Measurements from ENCODE around the gene GPAM. TPM values are rescaled to one million over a fixed set of nuclear protein-coding genes. Genes with fewer than 3 reads are reported as not detected.

Gene GPAM
- total and polyA plus RNA-seq, 5 donors from 2014 or later: 0.84 to 4.2 (median 2.5) TPM

- Histone ChIP-seq H3K27ac (ENCODE audit: insufficient read depth, low read length, poor library complexity, severe bottlenecking) (no peak overlapping the region), H3K9me3 (ENCODE audit: control insufficient read depth in 2 of 2, low read length in 2 of 2) (no peaks in the 10 kb centered on the region), H3K27me3 (ENCODE audit: control insufficient read depth, insufficient read depth, low read length) (no peaks in the 10 kb centered on the region), H3K4me1 (ENCODE audit: control insufficient read depth, insufficient read depth, low read length, poor library complexity, severe bottlenecking) (no peaks in the 10 kb centered on the region), H3K4me3 (ENCODE audit: low read depth, low read length) (no peak overlapping the region), H3K36me3 (ENCODE audit: control insufficient read depth, insufficient read depth, low read length) (peaks cover 77% of the 10 kb centered on the region)
- ATAC-seq (ENCODE audit: low read depth in 2 of 2): no peak
- DNase-seq: no peak
- no peaks in the 10 kb centered on the region for H3K9me3 Mint-ChIP-seq
- no peaks in the 10 kb centered on the region for H3K27me3 Mint-ChIP-seq
- H3K27ac Mint-ChIP-seq: peak overlapping the region in 1 of 3 donors; percentile 28
- peaks cover 52% of the 10 kb centered on the region for H3K36me3 Mint-ChIP-seq
- no peak overlapping the region for H3K4me3 Mint-ChIP-seq
- H3K4me1 Mint-ChIP-seq: peaks cover 0 to 10% (median 8%) of the 10 kb centered on the region in 4 donors
Observed at GRCh38 chr10:112175409-112175808, 8.2 kb downstream of the GPAM start.

- Histone ChIP-seq H3K4me1 (ENCODE audit: control insufficient read depth, insufficient read depth, low read length, poor library complexity, severe bottlenecking) (no peaks in the 10 kb centered on the region), H3K27ac (ENCODE audit: insufficient read depth, low read length, poor library complexity, severe bottlenecking) (no peak overlapping the region), H3K27me3 (ENCODE audit: control insufficient read depth, insufficient read depth, low read length) (no peaks in the 10 kb centered on the region), H3K9me3 (ENCODE audit: control insufficient read depth in 2 of 2, low read length in 2 of 2) (no peaks in the 10 kb centered on the region), H3K4me3 (ENCODE audit: low read depth, low read length) (no peak overlapping the region), H3K36me3 (ENCODE audit: control insufficient read depth, insufficient read depth, low read length) (peaks cover 81% of the 10 kb centered on the region)
- H3K27me3 Mint-ChIP-seq: no peaks in the 10 kb centered on the region
- no peaks in the 10 kb centered on the region for H3K4me1 Mint-ChIP-seq
- no peak overlapping the region for H3K4me3 Mint-ChIP-seq
- ATAC-seq (ENCODE audit: low read depth in 2 of 2): no peak
- H3K36me3 Mint-ChIP-seq: peaks cover 56% of the 10 kb centered on the region
- no peaks in the 10 kb centered on the region for H3K9me3 Mint-ChIP-seq
- H3K27ac Mint-ChIP-seq: no peak overlapping the region
- DNase-seq: no peak
Observed at GRCh38 chr10:112173206-112173605, 10.4 kb downstream of the GPAM start.

GRCh38 chr10:112168733-112169132, 14.8 kb downstream of the GPAM start:
- ATAC-seq (ENCODE audit: low read depth in 2 of 2): no peak
- Mint-ChIP-seq H3K9me3 (no peaks in the 10 kb centered on the region), H3K36me3 (peaks cover 68% of the 10 kb centered on the region), H3K4me1 (no peaks in the 10 kb centered on the region), H3K4me3 (no peak overlapping the region), H3K27ac (no peak overlapping the region), H3K27me3 (no peaks in the 10 kb centered on the region)
- H3K27me3 ChIP-seq (ENCODE audit: control insufficient read depth, insufficient read depth, low read length): no peaks in the 10 kb centered on the region
- H3K27ac ChIP-seq (ENCODE audit: insufficient read depth, low read length, poor library complexity, severe bottlenecking): no peak overlapping the region
- H3K4me1 ChIP-seq (ENCODE audit: control insufficient read depth, insufficient read depth, low read length, poor library complexity, severe bottlenecking): no peaks in the 10 kb centered on the region
- peaks cover 76% of the 10 kb centered on the region for H3K36me3 ChIP-seq (ENCODE audit: control insufficient read depth, insufficient read depth, low read length)
- no peak overlapping the region for H3K4me3 ChIP-seq (ENCODE audit: low read depth, low read length)
- DNase-seq: no peak
- H3K9me3 ChIP-seq (ENCODE audit: control insufficient read depth in 2 of 2, low read length in 2 of 2): no peaks in the 10 kb centered on the region

- Histone ChIP-seq H3K36me3 (ENCODE audit: control insufficient read depth, insufficient read depth, low read length) (peaks cover 74% of the 10 kb centered on the region), H3K9me3 (ENCODE audit: control insufficient read depth in 2 of 2, low read length in 2 of 2) (no peaks in the 10 kb centered on the region), H3K27ac (ENCODE audit: insufficient read depth, low read length, poor library complexity, severe bottlenecking) (no peak overlapping the region), H3K4me1 (ENCODE audit: control insufficient read depth, insufficient read depth, low read length, poor library complexity, severe bottlenecking) (no peaks in the 10 kb centered on the region), H3K4me3 (ENCODE audit: low read depth, low read length) (no peak overlapping the region), H3K27me3 (ENCODE audit: control insufficient read depth, insufficient read depth, low read length) (no peaks in the 10 kb centered on the region)
- H3K27ac Mint-ChIP-seq: no peak overlapping the region
- no peaks in the 10 kb centered on the region for H3K4me1 Mint-ChIP-seq
- H3K36me3 Mint-ChIP-seq: peaks cover 64% of the 10 kb centered on the region
- no peak overlapping the region for H3K4me3 Mint-ChIP-seq
- ATAC-seq (ENCODE audit: low read depth in 2 of 2) (no peak), DNase-seq (no peak)
- no peaks in the 10 kb centered on the region for H3K27me3 Mint-ChIP-seq
- H3K9me3 Mint-ChIP-seq: no peaks in the 10 kb centered on the region
Observed at GRCh38 chr10:112166800-112167199, 16.8 kb downstream of the GPAM start.

GRCh38 chr10:112161757-112162518, 21.6 kb downstream of the GPAM start:
- Histone ChIP-seq H3K27me3 (ENCODE audit: control insufficient read depth, insufficient read depth, low read length) (no peaks in the 10 kb centered on the region), H3K9me3 (ENCODE audit: control insufficient read depth in 2 of 2, low read length in 2 of 2) (no peaks in the 10 kb centered on the region), H3K27ac (ENCODE audit: insufficient read depth, low read length, poor library complexity, severe bottlenecking) (no peak overlapping the region), H3K36me3 (ENCODE audit: control insufficient read depth, insufficient read depth, low read length) (peaks cover 78% of the 10 kb centered on the region), H3K4me1 (ENCODE audit: control insufficient read depth, insufficient read depth, low read length, poor library complexity, severe bottlenecking) (no peaks in the 10 kb centered on the region), H3K4me3 (ENCODE audit: low read depth, low read length) (no peak overlapping the region)
- DNase-seq (no peak), ATAC-seq (ENCODE audit: low read depth in 2 of 2) (no peak)
- H3K36me3 Mint-ChIP-seq: peaks cover 62% of the 10 kb centered on the region
- no peak overlapping the region for H3K27ac Mint-ChIP-seq
- H3K4me3 Mint-ChIP-seq: no peak overlapping the region
- H3K27me3 Mint-ChIP-seq: no peaks in the 10 kb centered on the region
- no peaks in the 10 kb centered on the region for H3K4me1 Mint-ChIP-seq
- no peaks in the 10 kb centered on the region for H3K9me3 Mint-ChIP-seq

GRCh38 chr10:112160834-112161233, 22.7 kb downstream of the GPAM start:
- H3K4me1 ChIP-seq (ENCODE audit: control insufficient read depth, insufficient read depth, low read length, poor library complexity, severe bottlenecking): no peaks in the 10 kb centered on the region
- Mint-ChIP-seq H3K4me1 (no peaks in the 10 kb centered on the region), H3K27ac (no peak overlapping the region), H3K36me3 (peaks cover 63% of the 10 kb centered on the region), H3K4me3 (no peak overlapping the region), H3K27me3 (no peaks in the 10 kb centered on the region), H3K9me3 (no peaks in the 10 kb centered on the region)
- H3K9me3 ChIP-seq (ENCODE audit: control insufficient read depth in 2 of 2, low read length in 2 of 2): no peaks in the 10 kb centered on the region
- DNase-seq (no peak), ATAC-seq (ENCODE audit: low read depth in 2 of 2) (no peak)
- no peak overlapping the region for H3K27ac ChIP-seq (ENCODE audit: insufficient read depth, low read length, poor library complexity, severe bottlenecking)
- no peak overlapping the region for H3K4me3 ChIP-seq (ENCODE audit: low read depth, low read length)
- H3K27me3 ChIP-seq (ENCODE audit: control insufficient read depth, insufficient read depth, low read length): no peaks in the 10 kb centered on the region
- peaks cover 78% of the 10 kb centered on the region for H3K36me3 ChIP-seq (ENCODE audit: control insufficient read depth, insufficient read depth, low read length)

GRCh38 chr10:112159469-112159868, 24.1 kb downstream of the GPAM start:
- peaks cover 91% of the 10 kb centered on the region for H3K36me3 ChIP-seq (ENCODE audit: control insufficient read depth, insufficient read depth, low read length)
- no peaks in the 10 kb centered on the region for H3K9me3 ChIP-seq (ENCODE audit: control insufficient read depth in 2 of 2, low read length in 2 of 2)
- H3K27me3 Mint-ChIP-seq: no peaks in the 10 kb centered on the region
- no peaks in the 10 kb centered on the region for H3K4me1 Mint-ChIP-seq
- H3K27ac Mint-ChIP-seq: no peak overlapping the region
- DNase-seq: no peak
- H3K4me1 ChIP-seq (ENCODE audit: control insufficient read depth, insufficient read depth, low read length, poor library complexity, severe bottlenecking): no peaks in the 10 kb centered on the region
- no peak overlapping the region for H3K27ac ChIP-seq (ENCODE audit: insufficient read depth, low read length, poor library complexity, severe bottlenecking)
- no peak overlapping the region for H3K4me3 ChIP-seq (ENCODE audit: low read depth, low read length)
- H3K27me3 ChIP-seq (ENCODE audit: control insufficient read depth, insufficient read depth, low read length): no peaks in the 10 kb centered on the region
- no peaks in the 10 kb centered on the region for H3K9me3 Mint-ChIP-seq
- H3K36me3 Mint-ChIP-seq: peaks cover 66% of the 10 kb centered on the region
- no peak for ATAC-seq (ENCODE audit: low read depth in 2 of 2)
- H3K4me3 Mint-ChIP-seq: no peak overlapping the region

GRCh38 chr10:112151524-112152039, 32.0 kb downstream of the GPAM start:
- H3K4me1 ChIP-seq (ENCODE audit: control insufficient read depth, insufficient read depth, low read length, poor library complexity, severe bottlenecking): no peaks in the 10 kb centered on the region
- DNase-seq (no peak), ATAC-seq (ENCODE audit: low read depth in 2 of 2) (no peak)
- peaks cover 26% of the 10 kb centered on the region for H3K36me3 Mint-ChIP-seq
- H3K4me3 Mint-ChIP-seq: no peak overlapping the region
- H3K27ac ChIP-seq (ENCODE audit: insufficient read depth, low read length, poor library complexity, severe bottlenecking): no peak overlapping the region
- H3K27me3 ChIP-seq (ENCODE audit: control insufficient read depth, insufficient read depth, low read length): no peaks in the 10 kb centered on the region
- H3K36me3 ChIP-seq (ENCODE audit: control insufficient read depth, insufficient read depth, low read length): peaks cover 40% of the 10 kb centered on the region
- no peaks in the 10 kb centered on the region for H3K27me3 Mint-ChIP-seq
- no peaks in the 10 kb centered on the region for H3K4me1 Mint-ChIP-seq
- H3K9me3 ChIP-seq (ENCODE audit: control insufficient read depth in 2 of 2, low read length in 2 of 2): no peaks in the 10 kb centered on the region
- no peaks in the 10 kb centered on the region for H3K9me3 Mint-ChIP-seq
- no peak overlapping the region for H3K4me3 ChIP-seq (ENCODE audit: low read depth, low read length)
- no peak overlapping the region for H3K27ac Mint-ChIP-seq

Measured in CD4-positive, CD25-positive, alpha-beta regulatory T cell (primary cell).